ENCODE results near the gene KRT35. TPM values are rescaled to one million over a fixed set of nuclear protein-coding genes. Genes with fewer than 3 reads are reported as not detected.

Gene KRT35
- total RNA-seq, 2 experiments from 2014 or later: not detected

GRCh38 chr17:41452281-41452680 lies 28.7 kb downstream of the KRT35 start:
- DNase-seq: no peak
- Mint-ChIP-seq H3K27me3 (peaks cover 10% of the 10 kb centered on the region), H3K27ac (no peak overlapping the region), H3K36me3 (no peaks in the 10 kb centered on the region), H3K4me1 (no peaks in the 10 kb centered on the region), H3K4me3 (no peak overlapping the region), H3K9me3 (ENCODE audit: low read depth) (no peaks in the 10 kb centered on the region)
- no peak for ATAC-seq
- CTCF ChIA-PET: no interaction called here

- CTCF ChIA-PET: interaction anchor here (1.1 kb wide), 1 partner anchor 197 kb away, joined by 3 read pairs; no protein-coding TSS in a partner anchor
- H3K9me3 Mint-ChIP-seq (ENCODE audit: low read depth): no peaks in the 10 kb centered on the region
- H3K27me3 Mint-ChIP-seq: peaks cover 10% of the 10 kb centered on the region
- H3K36me3 Mint-ChIP-seq: no peaks in the 10 kb centered on the region
- H3K27ac Mint-ChIP-seq: no peak overlapping the region
- no peak for DNase-seq
- no peaks in the 10 kb centered on the region for H3K4me1 Mint-ChIP-seq
- H3K4me3 Mint-ChIP-seq: no peak overlapping the region
- no peak for ATAC-seq
Observed at GRCh38 chr17:41451154-41451728, 29.7 kb downstream of the KRT35 start.

- DNase-seq (no peak), ATAC-seq (no peak)
- Mint-ChIP-seq H3K4me3 (no peak overlapping the region), H3K36me3 (no peaks in the 10 kb centered on the region), H3K4me1 (no peaks in the 10 kb centered on the region), H3K9me3 (ENCODE audit: low read depth) (no peaks in the 10 kb centered on the region), H3K27ac (no peak overlapping the region), H3K27me3 (peaks cover 13% of the 10 kb centered on the region)
- CTCF ChIA-PET: no interaction called here
Observed at GRCh38 chr17:41449008-41449407, 31.9 kb downstream of the KRT35 start.

- ATAC-seq: no peak
- H3K27ac Mint-ChIP-seq: no peak overlapping the region
- CTCF ChIA-PET: no interaction called here
- H3K36me3 Mint-ChIP-seq: no peaks in the 10 kb centered on the region
- no peaks in the 10 kb centered on the region for H3K4me1 Mint-ChIP-seq
- H3K27me3 Mint-ChIP-seq: peaks cover 15% of the 10 kb centered on the region
- no peak for DNase-seq
- no peak overlapping the region for H3K4me3 Mint-ChIP-seq
- H3K9me3 Mint-ChIP-seq (ENCODE audit: low read depth): no peaks in the 10 kb centered on the region
Observed at GRCh38 chr17:41448506-41448905, 32.4 kb downstream of the KRT35 start.

GRCh38 chr17:41446806-41447205 lies 34.1 kb downstream of the KRT35 start:
- H3K36me3 Mint-ChIP-seq: no peaks in the 10 kb centered on the region
- no peak overlapping the region for H3K27ac Mint-ChIP-seq
- no peaks in the 10 kb centered on the region for H3K4me1 Mint-ChIP-seq
- no peak overlapping the region for H3K4me3 Mint-ChIP-seq
- CTCF ChIA-PET: no interaction called here
- DNase-seq: no peak
- ATAC-seq: no peak
- no peaks in the 10 kb centered on the region for H3K9me3 Mint-ChIP-seq (ENCODE audit: low read depth)
- H3K27me3 Mint-ChIP-seq: peaks cover 28% of the 10 kb centered on the region

- no peak overlapping the region for H3K4me3 Mint-ChIP-seq
- ATAC-seq (no peak), DNase-seq (no peak)
- H3K4me1 Mint-ChIP-seq: no peaks in the 10 kb centered on the region
- CTCF ChIA-PET: no interaction called here
- no peak overlapping the region for H3K27ac Mint-ChIP-seq
- peaks cover 27% of the 10 kb centered on the region for H3K27me3 Mint-ChIP-seq
- no peaks in the 10 kb centered on the region for H3K36me3 Mint-ChIP-seq
- no peaks in the 10 kb centered on the region for H3K9me3 Mint-ChIP-seq (ENCODE audit: low read depth)
Observed at GRCh38 chr17:41444640-41445039, 36.3 kb downstream of the KRT35 start.

GRCh38 chr17:41444186-41444585 lies 36.8 kb downstream of the KRT35 start:
- Mint-ChIP-seq H3K27me3 (peaks cover 27% of the 10 kb centered on the region), H3K9me3 (ENCODE audit: low read depth) (no peaks in the 10 kb centered on the region), H3K4me1 (no peaks in the 10 kb centered on the region), H3K27ac (no peak overlapping the region), H3K36me3 (no peaks in the 10 kb centered on the region), H3K4me3 (no peak overlapping the region)
- no peak for DNase-seq
- CTCF ChIA-PET: no interaction called here
- ATAC-seq: no peak

- no peak overlapping the region for H3K4me3 Mint-ChIP-seq
- H3K4me1 Mint-ChIP-seq: no peaks in the 10 kb centered on the region
- H3K36me3 Mint-ChIP-seq: no peaks in the 10 kb centered on the region
- DNase-seq (no peak), ATAC-seq (no peak)
- no peaks in the 10 kb centered on the region for H3K9me3 Mint-ChIP-seq (ENCODE audit: low read depth)
- H3K27me3 Mint-ChIP-seq: peaks cover 27% of the 10 kb centered on the region
- no peak overlapping the region for H3K27ac Mint-ChIP-seq
- CTCF ChIA-PET: no interaction called here
Observed at GRCh38 chr17:41442739-41443138, 38.2 kb downstream of the KRT35 start.

GRCh38 chr17:41440531-41441033 lies 40.4 kb downstream of the KRT35 start, which contains the start of gene KRT38:
KRT38 (minus strand) TSS chr17:41440983; CDS start chr17:41440921, 62 bp downstream.
- Mint-ChIP-seq H3K27ac (no peak within 1 kb of the TSS), H3K9me3 (ENCODE audit: low read depth) (no peaks in the 10 kb centered on the region), H3K4me1 (no peaks in the 10 kb centered on the region), H3K36me3 (no peaks in the 10 kb centered on the region), H3K27me3 (peaks cover 24% of the 10 kb centered on the region), H3K4me3 (no peak within 1 kb of the TSS)
- DNase-seq (no peak), ATAC-seq (no peak)
- CTCF ChIA-PET: no interaction called here

- Mint-ChIP-seq H3K27ac (no peak overlapping the region), H3K4me3 (no peak overlapping the region), H3K27me3 (peaks cover 24% of the 10 kb centered on the region), H3K36me3 (no peaks in the 10 kb centered on the region), H3K9me3 (ENCODE audit: low read depth) (no peaks in the 10 kb centered on the region), H3K4me1 (no peaks in the 10 kb centered on the region)
- CTCF ChIA-PET: interaction anchor here (0.7 kb wide), 1 partner anchor 438 kb away, joined by 3 read pairs; no protein-coding TSS in a partner anchor
- ATAC-seq: no peak
- no peak for DNase-seq
Observed at GRCh38 chr17:41439375-41439774, 41.6 kb downstream of the KRT35 start.

- Mint-ChIP-seq H3K27me3 (peaks cover 16% of the 10 kb centered on the region), H3K27ac (no peak overlapping the region), H3K4me1 (no peaks in the 10 kb centered on the region), H3K4me3 (no peak overlapping the region), H3K36me3 (no peaks in the 10 kb centered on the region), H3K9me3 (ENCODE audit: low read depth) (no peaks in the 10 kb centered on the region)
- CTCF ChIA-PET: no interaction called here
- ATAC-seq (no peak), DNase-seq (no peak)
Observed at GRCh38 chr17:41437769-41438168, 43.2 kb downstream of the KRT35 start.

GRCh38 chr17:41437254-41437653 lies 43.7 kb downstream of the KRT35 start:
- DNase-seq: no peak
- peaks cover 13% of the 10 kb centered on the region for H3K27me3 Mint-ChIP-seq

GRCh38 chr17:41434415-41434814 lies 46.5 kb downstream of the KRT35 start:
- CTCF ChIA-PET: interaction anchor here (1.0 kb wide), 1 partner anchor 104 kb away, joined by 4 read pairs; no protein-coding TSS in a partner anchor
- Mint-ChIP-seq H3K9me3 (ENCODE audit: low read depth) (no peaks in the 10 kb centered on the region), H3K27ac (no peak overlapping the region), H3K27me3 (peaks cover 6% of the 10 kb centered on the region), H3K4me3 (no peak overlapping the region), H3K36me3 (no peaks in the 10 kb centered on the region), H3K4me1 (no peaks in the 10 kb centered on the region)
- DNase-seq (no peak), ATAC-seq (no peak)

More at GRCh38 chr17:41437254-41437653, 43.7 kb downstream of the KRT35 start:
- Mint-ChIP-seq H3K27ac (no peak overlapping the region), H3K4me3 (no peak overlapping the region), H3K36me3 (no peaks in the 10 kb centered on the region), H3K4me1 (no peaks in the 10 kb centered on the region), H3K9me3 (ENCODE audit: low read depth) (no peaks in the 10 kb centered on the region)
- no peak for ATAC-seq
- CTCF ChIA-PET: no interaction called here

- H3K4me3 Mint-ChIP-seq: no peak overlapping the region
- H3K27me3 Mint-ChIP-seq: peaks cover 6% of the 10 kb centered on the region
- H3K9me3 Mint-ChIP-seq (ENCODE audit: low read depth): no peaks in the 10 kb centered on the region
- no peak overlapping the region for H3K27ac Mint-ChIP-seq
- H3K36me3 Mint-ChIP-seq: no peaks in the 10 kb centered on the region
- DNase-seq: no peak
- CTCF ChIA-PET: interaction anchor here (0.6 kb wide), 1 partner anchor 563 kb away, joined by 3 read pairs; no protein-coding TSS in a partner anchor
- no peak for ATAC-seq
- no peaks in the 10 kb centered on the region for H3K4me1 Mint-ChIP-seq
Observed at GRCh38 chr17:41434005-41434404, 46.9 kb downstream of the KRT35 start.
